ENCODE data around the gene SMIM45.
"Not testable (repeated sequence)": the region's sequence is repeated elsewhere in the genome, so short reads cannot be mapped to it uniquely, and the experiment has no call there.

The SMIM45 gene

DNA sequence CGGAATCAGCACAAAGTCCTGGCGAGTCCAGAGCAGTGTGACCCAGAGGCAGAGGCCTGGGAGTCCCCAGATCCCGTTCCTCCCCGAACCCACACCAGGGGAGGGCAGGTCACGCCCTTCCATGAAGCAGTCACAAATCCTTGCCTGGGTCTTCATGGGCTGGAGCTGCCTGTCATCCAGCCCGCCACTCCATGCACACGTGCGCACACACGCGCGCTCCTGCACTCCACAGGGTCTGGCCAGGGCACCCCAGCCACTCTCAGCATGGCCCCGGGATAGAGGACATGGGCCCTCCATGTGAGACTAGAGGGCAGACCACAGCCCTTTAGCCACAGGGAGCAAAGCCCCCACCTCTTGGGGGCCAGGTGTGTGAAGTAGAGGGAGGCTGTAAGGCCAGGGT is 19.6 kb upstream of the SMIM45 start:
- no peak overlapping the region for H3K4me3 ChIP-seq
- no peak overlapping the region for H3K27ac ChIP-seq

DNA sequence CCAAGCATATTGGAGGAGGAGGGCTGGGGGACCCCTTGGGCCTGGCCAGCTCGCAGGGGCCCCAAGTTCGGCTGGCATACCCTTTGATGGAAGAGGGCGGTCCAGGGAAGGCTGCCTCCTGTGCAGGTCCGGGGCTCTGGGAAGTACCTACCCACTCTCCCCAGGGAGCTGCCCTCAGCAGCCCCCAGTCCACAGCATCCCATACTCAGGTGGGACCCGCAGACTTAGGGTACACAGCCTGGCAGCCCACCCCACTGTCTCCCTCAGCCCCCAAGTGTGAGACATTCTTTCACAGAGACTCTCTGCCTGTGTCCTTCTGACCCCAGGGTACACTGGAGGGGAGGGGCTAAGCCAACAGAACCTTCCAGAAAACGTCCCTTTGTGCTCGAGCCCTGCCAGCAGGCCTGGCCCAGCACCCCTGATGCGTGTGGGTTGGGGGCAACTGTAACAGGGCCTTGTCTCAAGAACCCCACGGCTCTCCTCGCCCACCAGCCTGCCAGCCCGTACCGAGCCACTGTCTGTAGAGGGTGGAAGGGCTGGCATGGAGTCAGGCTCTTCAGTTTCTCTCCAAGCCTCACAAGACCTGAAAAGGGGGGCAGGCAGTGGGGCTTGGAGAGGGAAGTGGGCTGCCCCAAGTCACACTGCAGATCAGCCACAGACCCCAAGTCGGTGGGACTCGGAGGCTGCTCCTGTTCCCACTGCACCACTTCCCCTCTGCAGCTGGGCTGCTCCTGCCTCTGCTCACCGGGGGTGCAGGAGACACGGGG is 18.4 kb upstream of the SMIM45 start:
- Histone ChIP-seq H3K27ac (peak overlapping the region in 1 of 21 experiments; percentile 54), H3K4me3 (no peak overlapping the region)

DNA sequence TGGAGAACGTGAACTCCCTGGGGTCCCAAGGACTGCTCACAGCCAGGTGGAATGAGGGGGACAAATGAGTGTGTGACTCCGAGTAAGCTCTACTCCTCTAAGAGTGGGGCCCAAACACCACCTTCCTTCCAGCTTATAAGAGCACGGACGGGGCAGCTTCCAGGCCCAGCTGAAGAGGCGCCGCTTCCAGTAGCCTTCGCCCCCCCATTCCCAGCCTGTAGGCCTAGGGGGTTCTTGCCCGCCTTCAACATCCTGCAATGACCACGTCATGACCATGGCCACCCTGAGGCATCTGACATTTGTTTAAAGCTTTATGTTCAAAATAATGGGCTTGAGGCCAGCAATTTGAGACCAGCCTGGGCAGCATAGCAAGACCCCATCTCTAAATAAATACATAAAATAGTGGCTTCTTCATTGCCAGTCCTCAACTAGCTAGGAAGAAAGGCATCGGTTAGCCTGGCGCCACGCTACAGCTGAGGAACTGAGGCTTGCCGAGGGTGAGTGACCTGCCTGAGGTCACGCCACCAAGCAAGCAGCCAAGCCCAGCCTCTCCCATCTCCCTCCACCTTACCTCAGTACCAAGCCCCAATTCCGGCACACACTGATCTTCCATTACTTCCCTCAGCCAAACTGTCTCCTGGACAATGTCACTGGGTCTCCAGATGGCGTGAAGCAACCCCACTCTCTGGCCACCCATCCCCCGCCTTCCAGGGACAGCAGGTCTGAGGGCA is 17.5 kb upstream of the SMIM45 start:
- peak overlapping the region in 1 of 21 experiments; percentile 78 for H3K27ac ChIP-seq
- H3K4me3 ChIP-seq: no peak overlapping the region

DNA sequence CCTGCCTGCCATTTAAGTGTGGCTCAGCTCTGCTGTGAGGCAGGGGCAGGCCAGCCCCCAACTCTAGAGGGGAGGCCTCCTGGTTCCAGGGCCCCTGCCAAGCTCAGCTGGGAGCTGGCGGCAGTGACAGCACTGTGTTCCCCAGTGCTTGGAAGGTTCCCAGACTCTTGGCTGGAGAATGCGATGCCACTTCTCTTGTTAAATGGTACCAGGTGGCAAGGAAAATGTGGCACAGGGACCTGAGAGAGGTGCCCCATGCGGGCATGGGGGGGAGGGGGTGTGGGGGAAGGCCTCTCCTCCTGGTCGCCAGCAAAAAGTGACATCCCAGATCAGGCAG is 17.0 kb upstream of the SMIM45 start:
- peak overlapping the region in 1 of 21 experiments; percentile 78 for H3K27ac ChIP-seq
- H3K4me3 ChIP-seq: no peak overlapping the region

DNA sequence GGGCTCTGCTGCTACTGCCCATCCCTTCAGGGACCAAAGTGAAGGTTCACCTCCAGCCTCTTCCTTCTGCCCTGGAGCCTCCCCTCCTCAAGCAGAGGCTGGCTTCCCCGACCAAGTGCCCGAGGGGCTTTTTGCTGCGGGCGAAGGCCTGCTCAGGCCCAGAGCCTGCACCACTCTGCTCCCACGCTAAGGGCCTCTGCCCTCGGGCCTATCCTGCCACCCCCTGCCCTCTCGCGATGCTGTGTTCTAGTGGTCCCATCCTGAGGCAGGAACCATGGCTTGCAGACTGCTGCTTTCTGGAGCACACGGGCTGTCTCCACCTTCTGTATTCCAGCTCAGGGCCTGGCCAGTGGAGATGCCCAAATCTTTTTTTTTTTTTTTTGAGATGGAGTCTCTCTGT is 16.4 kb upstream of the SMIM45 start:
- Histone ChIP-seq H3K4me3 (no peak overlapping the region), H3K27ac (peak overlapping the region in 2 of 21 experiments; percentile 11 to 78)

DNA sequence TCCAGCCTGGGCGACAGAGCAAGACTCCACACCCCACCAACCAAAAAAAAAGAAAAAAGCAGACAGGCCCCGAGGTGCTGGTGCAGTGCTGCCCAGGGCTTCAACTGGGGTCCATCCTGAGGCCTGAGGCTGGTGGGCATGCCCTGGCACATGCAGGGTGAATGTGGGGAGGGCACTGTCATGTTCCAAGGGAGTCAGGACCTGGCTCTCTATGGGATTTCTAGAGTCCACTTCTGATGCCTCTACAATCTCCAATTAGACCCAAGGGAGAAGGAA is 15.1 kb upstream of the SMIM45 start:
- peak overlapping the region in 1 of 21 experiments; percentile 66 for H3K27ac ChIP-seq
- no peak overlapping the region for H3K4me3 ChIP-seq

DNA sequence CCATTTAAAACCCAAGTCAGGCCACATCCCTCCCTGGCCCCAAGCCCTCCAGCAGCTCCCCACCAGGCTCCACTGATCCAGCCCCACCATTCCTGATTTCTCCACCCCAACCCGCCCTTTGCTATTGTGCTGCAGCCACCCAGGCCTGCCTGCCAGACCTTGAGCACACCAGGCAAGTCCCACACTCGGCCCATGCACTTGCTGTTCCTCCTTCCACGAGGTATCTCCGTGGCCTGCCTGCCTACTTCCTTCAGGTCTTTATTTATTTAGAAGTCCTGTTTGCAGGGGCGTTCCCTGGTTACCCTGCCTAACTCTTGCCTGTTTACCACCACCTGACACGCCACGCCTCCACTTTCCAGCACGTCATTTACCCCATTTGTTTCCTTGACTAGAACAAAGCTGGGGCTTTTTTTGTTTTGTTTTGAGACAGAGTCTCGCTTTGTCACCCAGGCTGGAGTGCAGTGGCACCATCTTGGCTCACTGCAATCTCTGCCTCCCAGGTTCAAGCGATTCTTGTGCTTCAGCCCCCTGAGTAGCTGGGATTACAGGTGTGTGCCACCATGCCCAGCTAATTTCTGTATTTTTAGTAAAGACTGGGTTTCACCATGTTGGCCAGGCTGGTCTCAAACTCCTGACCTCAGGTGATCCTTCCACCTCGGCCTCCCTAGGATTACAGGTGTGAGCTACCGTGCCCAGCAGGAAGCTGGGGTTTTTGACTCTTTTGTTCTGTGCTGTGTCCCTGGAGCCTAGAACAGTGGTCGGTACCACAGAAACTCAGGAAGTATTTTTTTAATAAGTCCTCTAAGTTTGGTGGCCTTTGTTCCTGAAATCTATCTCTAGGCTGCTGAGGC is 11.7 kb upstream of the SMIM45 start:
- Histone ChIP-seq H3K4me3 (peak overlapping the region in 1 of 7 experiments; percentile 5), H3K27ac (peak overlapping the region in 20 of 21 experiments; percentile 56 to 98 (median 85))

DNA sequence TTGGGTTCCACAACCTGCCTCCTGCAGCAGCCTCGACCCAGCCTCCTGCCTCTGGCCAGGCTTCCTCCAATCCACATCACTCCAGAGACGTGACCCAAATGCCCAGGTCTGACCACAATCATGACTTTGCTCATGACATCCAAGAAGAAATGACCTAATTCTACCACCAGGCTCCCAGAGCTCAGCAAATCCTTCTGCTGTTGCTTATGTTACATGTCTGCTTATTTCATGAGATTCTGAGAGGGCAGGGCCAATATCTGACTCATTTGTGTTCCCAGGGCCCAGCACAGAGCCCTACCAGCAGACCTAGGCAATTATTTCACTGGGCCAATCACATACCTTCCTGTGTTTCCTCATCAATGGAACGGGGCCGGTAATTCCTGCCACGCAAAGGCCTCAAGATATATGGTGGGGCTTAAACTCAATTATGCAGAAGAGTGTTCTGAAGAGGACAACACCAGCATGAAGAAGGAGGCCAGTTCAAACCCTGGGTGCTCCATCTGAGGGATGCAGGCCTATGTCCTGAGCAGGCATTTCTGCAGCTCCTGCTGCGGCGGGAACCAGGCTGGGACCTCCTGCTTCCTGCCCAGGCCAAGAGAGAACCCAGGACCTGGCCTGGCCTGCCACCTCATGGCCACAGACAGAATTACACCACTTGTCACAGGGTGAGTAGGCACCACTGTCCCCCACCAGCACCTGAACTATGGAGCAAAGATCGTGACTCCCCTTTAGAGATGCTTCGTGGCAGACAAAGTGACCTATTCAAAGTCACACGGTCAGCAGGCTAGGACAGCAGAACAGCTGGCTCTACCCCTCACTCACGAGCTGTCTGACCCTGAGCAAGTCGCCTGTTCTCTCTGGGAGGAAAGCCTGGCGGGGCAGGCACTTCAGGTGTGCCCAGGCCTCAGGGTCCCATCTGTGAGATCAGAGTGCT is 10.9 kb upstream of the SMIM45 start:
- Histone ChIP-seq H3K4me3 (no peak overlapping the region), H3K27ac (peak overlapping the region in 20 of 21 experiments; percentile 46 to 98 (median 85))

DNA sequence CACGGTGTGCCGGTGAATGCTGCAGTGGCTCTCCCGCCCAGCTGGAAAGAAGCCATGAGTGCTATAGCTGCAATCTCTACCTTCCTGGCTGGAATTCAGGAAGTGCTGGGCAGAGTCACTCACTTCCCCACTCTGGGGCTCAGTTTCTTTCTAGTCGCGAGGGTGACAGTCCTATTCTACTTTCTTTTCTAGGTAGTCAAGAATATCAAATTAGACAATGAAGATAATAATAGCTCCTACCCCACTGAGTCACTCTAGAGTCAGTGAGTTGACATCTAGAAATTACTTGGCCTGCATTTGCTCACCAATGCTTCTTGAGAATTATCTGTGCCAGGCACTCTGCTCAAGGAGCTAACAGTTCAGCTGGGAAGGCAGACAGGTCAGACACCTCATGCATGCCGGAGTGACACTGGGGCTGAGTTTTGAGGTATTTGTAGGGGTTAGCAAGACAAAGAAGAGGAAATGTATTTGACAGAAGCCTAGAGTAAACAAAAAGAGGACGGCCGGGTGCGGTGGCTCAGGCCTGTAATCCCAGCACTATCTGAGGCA is 8.2 kb upstream of the SMIM45 start:
- Histone ChIP-seq H3K4me3 (no peak overlapping the region), H3K27ac (peak overlapping the region in 4 of 21 experiments; percentile 12 to 39 (median 19))

DNA sequence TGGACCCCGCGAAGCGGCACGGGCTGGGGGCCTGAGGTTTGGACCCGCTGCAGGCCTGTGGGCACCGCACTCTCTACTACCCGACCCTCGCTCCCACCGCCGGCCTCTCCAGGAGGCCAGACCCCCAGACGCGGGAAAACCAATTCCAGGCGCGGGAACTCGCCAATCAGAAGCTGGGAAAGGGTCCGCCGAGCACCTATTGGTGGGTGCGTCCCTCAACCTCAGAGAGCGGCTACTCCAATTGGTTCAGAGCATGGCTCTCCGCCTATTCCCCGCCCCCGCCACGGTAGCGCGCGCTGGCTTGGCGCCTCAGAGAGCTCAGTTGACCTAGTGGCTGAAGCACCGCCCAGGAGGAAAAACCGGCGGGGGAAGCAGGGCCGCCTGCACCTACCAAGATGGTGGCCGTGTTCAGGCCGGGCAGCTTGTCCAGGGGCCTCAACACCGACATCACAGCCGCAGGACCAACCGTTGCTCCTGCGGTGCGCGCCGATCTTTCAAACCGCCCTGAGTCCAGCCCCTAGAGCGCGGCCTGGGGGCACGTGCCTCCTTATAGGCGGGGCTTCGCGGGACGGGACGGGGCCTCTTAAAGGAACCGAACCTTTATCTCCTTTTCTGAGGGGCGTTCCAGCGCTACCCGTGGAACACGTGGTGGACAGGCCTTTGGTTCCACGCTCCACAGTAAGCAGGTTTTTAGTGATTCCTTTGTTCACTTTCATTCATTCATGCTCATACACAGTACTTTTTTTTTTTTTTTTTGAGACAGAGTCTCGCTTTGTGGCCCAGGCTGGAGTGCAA is 5.1 kb upstream of the SMIM45 start, which contains the start of gene CENPM:
CENPM (minus strand) TSS at position 524 of the 795 bp plus-strand sequence; CDS start at position 448, 76 bp downstream.
- Histone ChIP-seq H3K27ac (peak within 1 kb of the TSS in 15 of 21 experiments; percentile 3 to 82 (median 55)), H3K4me3 (peak within 1 kb of the TSS; percentile 44 to 88 (median 58))

DNA sequence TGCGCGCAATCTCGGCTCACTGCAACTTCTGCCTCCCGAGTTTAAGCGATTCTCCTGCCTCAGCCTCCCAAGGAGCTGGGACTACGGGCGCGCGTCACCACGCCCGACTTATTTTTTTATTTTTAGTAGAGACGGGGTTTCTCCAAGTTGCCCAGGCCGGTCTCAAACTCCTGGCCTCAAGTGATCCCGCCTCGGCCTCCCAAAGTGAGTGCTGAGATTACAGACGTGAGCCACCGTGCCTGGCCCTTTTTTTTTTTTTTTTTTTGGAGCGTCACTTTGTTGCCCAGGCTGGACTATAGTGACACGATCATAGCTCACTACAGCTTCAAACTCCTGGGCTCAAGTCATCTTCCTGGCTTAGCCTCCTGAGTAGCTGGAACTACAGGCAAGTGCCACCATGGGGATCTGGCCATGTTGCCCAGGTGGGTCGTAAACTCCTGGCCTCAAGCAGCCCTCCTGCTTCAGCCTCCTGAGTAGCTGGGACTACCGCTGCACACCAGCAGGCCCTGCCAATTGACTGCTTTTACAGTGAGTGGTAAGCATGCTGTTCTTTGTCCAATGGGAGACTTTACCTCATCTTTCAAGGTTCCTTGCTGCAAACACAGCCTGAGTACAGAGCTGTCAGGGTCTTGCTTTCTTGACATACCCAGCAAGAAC is 4.4 kb upstream of the SMIM45 start:
- Histone ChIP-seq H3K27ac (peak overlapping the region in 3 of 21 experiments; percentile 3 to 82 (median 73)), H3K4me3 (peak overlapping the region in 4 of 7 experiments; percentile 44 to 88 (median 84))

DNA sequence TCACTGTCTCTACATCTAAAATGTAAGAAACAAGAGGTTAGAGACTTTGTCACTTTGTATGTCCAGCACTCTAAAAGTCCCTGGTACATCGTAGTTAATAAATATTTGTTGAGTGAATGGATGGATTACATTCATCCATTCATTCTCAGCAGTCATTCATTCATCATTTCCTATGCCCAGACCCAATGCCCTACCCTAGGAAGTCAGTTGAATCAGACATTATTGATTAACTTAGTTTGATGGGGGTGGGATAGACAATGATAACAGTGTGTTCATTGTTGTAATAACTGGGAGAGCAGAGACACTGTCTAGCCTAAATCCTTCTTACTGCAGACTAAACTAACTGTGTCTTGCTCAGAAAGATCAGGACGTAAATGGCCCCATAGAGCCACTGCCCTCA is 3.8 kb upstream of the SMIM45 start:
- Histone ChIP-seq H3K4me3 (no peak overlapping the region), H3K27ac (no peak overlapping the region)

DNA sequence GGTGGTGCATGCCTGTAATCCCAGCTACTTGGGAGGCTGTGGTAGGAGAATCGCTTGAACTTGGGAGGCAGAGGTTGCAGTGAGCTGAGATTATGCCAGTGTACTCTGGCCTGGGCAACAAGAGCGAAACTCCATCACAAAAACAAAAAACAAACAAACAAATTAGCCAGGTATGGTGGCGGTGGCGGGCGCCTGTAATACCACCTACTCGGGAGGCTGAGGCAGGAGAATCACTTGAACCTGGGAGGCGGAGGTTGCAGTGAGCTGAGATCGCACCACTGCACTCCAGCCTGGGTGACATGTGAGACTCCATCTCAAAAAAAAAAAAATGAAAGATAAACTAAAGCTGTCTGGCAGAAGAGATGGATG is 3.0 kb upstream of the SMIM45 start:
- H3K4me3 ChIP-seq, H3K27ac ChIP-seq: not testable (repeated sequence)

DNA sequence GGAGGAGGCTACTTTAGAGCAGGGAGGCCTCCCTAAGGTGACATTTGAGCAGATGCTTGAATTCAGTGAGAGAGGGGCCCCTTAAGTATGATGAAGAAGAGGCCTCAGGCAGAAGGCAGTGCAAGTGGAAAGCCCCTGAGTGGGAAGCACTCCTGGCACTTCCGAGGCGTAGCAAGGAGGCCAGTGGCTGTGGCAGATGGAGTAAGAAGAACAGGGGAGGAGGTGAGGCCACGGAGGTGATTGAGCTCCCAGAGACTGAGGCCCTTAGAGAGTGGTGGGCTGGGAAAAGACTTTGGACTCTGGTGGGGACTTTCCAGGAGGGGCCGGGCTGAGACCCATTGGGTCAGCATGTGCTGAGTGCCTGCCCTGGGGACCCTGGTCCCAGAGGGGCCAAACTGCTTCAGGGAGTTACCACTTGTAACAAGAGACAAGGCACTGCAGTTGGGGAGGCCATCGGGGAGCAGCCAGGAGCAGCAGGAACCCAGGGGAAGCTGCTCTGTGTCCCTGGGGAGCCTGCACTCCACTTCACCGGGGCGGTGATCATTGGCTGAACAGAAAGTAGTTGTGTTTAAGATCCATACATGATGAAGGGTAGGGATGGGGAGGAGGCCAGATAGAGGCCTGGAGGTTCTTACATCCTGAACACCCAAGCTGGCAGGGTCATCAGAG is 2.5 kb upstream of the SMIM45 start:
- Histone ChIP-seq H3K4me3 (no peak overlapping the region), H3K27ac (no peak overlapping the region)

DNA sequence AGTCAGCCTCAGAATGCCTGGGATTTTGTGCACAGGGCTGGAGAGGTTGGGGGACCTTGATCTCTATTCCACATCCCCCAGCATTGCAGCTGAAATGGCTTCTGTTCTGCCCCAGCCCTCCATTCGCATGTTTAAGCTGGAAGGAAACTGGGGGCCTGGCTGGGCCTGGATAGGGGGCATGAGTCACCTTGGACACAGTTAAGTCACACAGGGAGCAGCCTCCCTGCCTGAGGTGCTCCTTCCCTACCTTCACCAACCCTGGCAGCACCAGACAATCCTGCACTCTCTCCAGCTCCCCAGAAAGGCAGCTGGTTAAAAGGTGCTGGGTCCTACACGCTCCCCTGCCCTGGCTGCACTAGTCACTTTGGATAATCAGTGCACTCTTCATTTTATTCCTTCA is 763 bp downstream of the SMIM45 start:
- no peak overlapping the region for H3K27ac ChIP-seq

DNA sequence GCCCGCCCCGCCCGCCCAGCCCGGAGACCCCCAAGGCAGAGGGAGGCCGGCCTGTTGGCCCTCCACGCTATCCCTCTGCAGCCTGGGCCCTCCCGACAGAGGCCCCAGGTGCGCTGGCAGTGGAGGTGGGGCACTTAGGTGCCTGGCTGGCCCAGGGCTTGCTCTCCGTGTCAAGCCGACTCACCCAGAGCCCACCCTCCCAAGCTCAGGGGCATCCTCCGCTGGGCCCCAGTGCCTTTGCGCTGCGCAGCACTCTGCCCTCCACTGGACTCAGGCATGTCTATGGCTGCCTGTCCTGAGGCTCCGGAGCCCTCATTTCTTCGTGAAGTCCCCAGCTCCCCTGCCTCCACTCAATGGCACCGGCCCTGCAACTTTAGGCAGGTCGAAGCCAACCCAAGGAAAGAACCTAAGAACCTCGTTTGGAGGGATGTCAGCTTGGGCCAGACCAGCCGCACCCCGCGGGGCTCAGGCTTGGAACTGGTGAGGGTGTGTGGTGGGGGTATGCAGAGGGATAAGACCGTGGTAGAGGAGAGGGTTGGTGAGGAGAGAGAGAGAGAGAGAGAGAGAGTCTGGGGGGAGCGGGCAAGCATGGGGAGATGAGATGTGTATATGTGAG is 6.1 kb downstream of the SMIM45 start:
- Histone ChIP-seq H3K4me3 (peak overlapping the region in 4 of 7 experiments; percentile 5 to 27 (median 12)), H3K27ac (peak overlapping the region in 1 of 21 experiments; percentile 58)

More for the DNA sequence above, 763 bp downstream of the SMIM45 start:
- no peak overlapping the region for H3K4me3 ChIP-seq
